GM12865 (cell line): ENCODE data around the gene CDHR4.

ENCODE experiments used
- DNase-seq: peaks from one replicate; pipeline ENCODE4 v3.0.0; 2010; ENCODE audit warnings: low read depth
- H3K4me3 ChIP-seq: 2 replicates; pipeline ENCODE4 v1.5.1; 2011; ENCODE audit warnings: mild to moderate bottlenecking, low read depth, low read length, control low read depth
- CTCF ChIP-seq: IDR thresholded peaks from 2 replicates; pipeline ENCODE4 v1.5.1; 2011; ENCODE audit warnings: low read length, control low read depth, low read depth, inconsistent platforms; ENCODE audit not compliant: insufficient read depth; ENCODE audit errors: missing control alignments

Gene CDHR4

GRCh38 chr3:49799761-49800160 is at the start of gene CDHR4:
CDHR4 (minus strand) TSS chr3:49799873; CDS start chr3:49799812, 61 bp downstream.
- TF ChIP-seq CTCF: no peak
- no peak for DNase-seq

GRCh38 chr3:49845694-49846093 is 46.0 kb upstream of the CDHR4 start:
- no peak for DNase-seq
- TF ChIP-seq CTCF: no peak
- H3K4me3 ChIP-seq: no peak overlapping the region

More at GRCh38 chr3:49799761-49800160, at the start of gene CDHR4:
- H3K4me3 ChIP-seq: no peak within 1 kb of the TSS

GRCh38 chr3:49844464-49845183 is 45.0 kb upstream of the CDHR4 start:
- no peak for TF ChIP-seq CTCF
- no peak overlapping the region for H3K4me3 ChIP-seq
- DNase-seq: no peak

GRCh38 chr3:49842843-49843517 is 43.3 kb upstream of the CDHR4 start:
- TF ChIP-seq CTCF: no peak
- DNase-seq: no peak
- no peak overlapping the region for H3K4me3 ChIP-seq

GRCh38 chr3:49841806-49842205 is 42.1 kb upstream of the CDHR4 start:
- DNase-seq: no peak
- no peak for TF ChIP-seq CTCF
- H3K4me3 ChIP-seq: no peak overlapping the region

- H3K4me3 ChIP-seq: no peak overlapping the region
- peak; percentile 39 for DNase-seq
- peak; percentile 41 for TF ChIP-seq CTCF
These were observed 41.5 kb upstream of the CDHR4 start for GRCh38 chr3:49841126-49841696.
